H9 (cell line): ENCODE measurements around the gene SDF2L1. TPM values are rescaled to one million over a fixed set of nuclear protein-coding genes. Genes with fewer than 3 reads are reported as not detected.

Experiments used
- DNase-seq: peaks from one replicate; pipeline ENCODE4 v3.0.0-alpha.2; 2017
- H2AFZ ChIP-seq: one replicate; pipeline ENCODE4 v1.6.1; 2013; ENCODE audit warnings: mild to moderate bottlenecking, low read length, control low read depth, moderate library complexity
- H2AK5ac ChIP-seq: 2 replicates; pipeline ENCODE4 v1.6.1; 2013; ENCODE audit warnings: low read length, control low read depth, mixed read lengths; ENCODE audit not compliant: insufficient read length
- H2BK120ac ChIP-seq: one replicate; pipeline ENCODE4 v1.6.1; 2013; ENCODE audit warnings: low read depth, mild to moderate bottlenecking, low read length, control low read depth, inconsistent platforms; ENCODE audit not compliant: poor library complexity, severe bottlenecking
- H2BK12ac ChIP-seq: 2 replicates; pipeline ENCODE4 v1.6.1; 2013; ENCODE audit warnings: low read length, control low read depth, mixed read lengths, low read depth; ENCODE audit not compliant: insufficient read length
- H2BK15ac ChIP-seq: 2 replicates; pipeline ENCODE4 v1.6.1; 2013; ENCODE audit warnings: low read depth, low read length, control low read depth
- H2BK20ac ChIP-seq: one replicate; pipeline ENCODE4 v1.6.1; 2013; ENCODE audit warnings: low read depth, mild to moderate bottlenecking, low read length, control low read depth, inconsistent platforms; ENCODE audit not compliant: poor library complexity, severe bottlenecking
- H2BK5ac ChIP-seq: 2 replicates; pipeline ENCODE4 v1.6.1; 2013; ENCODE audit warnings: low read length, control low read depth, mixed read lengths; ENCODE audit not compliant: insufficient read length
- H3K14ac ChIP-seq: 2 replicates; pipeline ENCODE4 v1.6.1; 2013; ENCODE audit warnings: low read length, control low read depth; ENCODE audit not compliant: insufficient read depth
- H3K18ac ChIP-seq: 2 replicates; pipeline ENCODE4 v1.6.1; 2013; ENCODE audit warnings: low read depth, mild to moderate bottlenecking, mixed read lengths, low read length, control low read depth; ENCODE audit not compliant: insufficient read length
- H3K23ac ChIP-seq: 2 replicates; pipeline ENCODE4 v1.6.1; 2013; ENCODE audit warnings: low read length, control low read depth, mixed read lengths, low read depth; ENCODE audit not compliant: insufficient read length
- H3K23me2 ChIP-seq: 2 replicates; pipeline ENCODE4 v1.6.1; 2013; ENCODE audit warnings: low read depth, mild to moderate bottlenecking, mixed read lengths, low read length, control low read depth; ENCODE audit not compliant: insufficient read length, poor library complexity, severe bottlenecking
- H3K27ac ChIP-seq: 2 replicates; pipeline ENCODE4 v1.5.1; 2013; ENCODE audit warnings: low read length, control low read depth, mixed read lengths, low read depth; ENCODE audit not compliant: insufficient read length
- H3K27me3 ChIP-seq: 2 replicates; pipeline ENCODE4 v1.6.1; 2013; ENCODE audit warnings: low read length, control low read depth, inconsistent platforms; ENCODE audit not compliant: insufficient read depth
- H3K4ac ChIP-seq: 2 replicates; pipeline ENCODE4 v1.6.1; 2013; ENCODE audit warnings: low read depth, mild to moderate bottlenecking, control low read depth, inconsistent platforms, low read length, moderate library complexity
- H3K4me1 ChIP-seq: 2 replicates; pipeline ENCODE4 v1.6.1; 2013; ENCODE audit warnings: low read length, control low read depth, inconsistent platforms; ENCODE audit not compliant: insufficient read depth
- H3K4me2 ChIP-seq: 2 replicates; pipeline ENCODE4 v1.6.1; 2013; ENCODE audit warnings: low read length, control low read depth, mixed read lengths; ENCODE audit not compliant: insufficient read length, insufficient read depth
- H3K56ac ChIP-seq: 2 replicates; pipeline ENCODE4 v1.6.1; 2013; ENCODE audit warnings: low read depth, mild to moderate bottlenecking, mixed read lengths, low read length, control low read depth; ENCODE audit not compliant: insufficient read length
- H3K79me1 ChIP-seq: 2 replicates; pipeline ENCODE4 v1.6.1; 2013; ENCODE audit warnings: low read depth, mild to moderate bottlenecking, moderate library complexity, low read length, control low read depth, inconsistent platforms; ENCODE audit not compliant: insufficient read depth, poor library complexity, severe bottlenecking
- H3K79me2 ChIP-seq: 2 replicates; pipeline ENCODE4 v1.6.1; 2013; ENCODE audit warnings: low read length, control low read depth, inconsistent platforms; ENCODE audit not compliant: insufficient read depth
- H3K9ac ChIP-seq: 2 replicates; pipeline ENCODE4 v1.6.1; 2013; ENCODE audit warnings: low read length, control low read depth, mixed read lengths; ENCODE audit not compliant: insufficient read length; ENCODE audit errors: extremely low read depth
- H3K9me3 ChIP-seq: one replicate; pipeline ENCODE4 v1.6.1; 2013; ENCODE audit warnings: low read depth, low read length, inconsistent platforms; ENCODE audit not compliant: control insufficient read depth
- H3T11ph ChIP-seq: one replicate; pipeline ENCODE4 v1.6.1; 2013; ENCODE audit warnings: mild to moderate bottlenecking, low read length, control low read depth, inconsistent platforms
- H4K20me1 ChIP-seq: one replicate; pipeline ENCODE4 v1.6.1; 2013; ENCODE audit not compliant: control insufficient read depth, insufficient read length, insufficient read depth
- H4K5ac ChIP-seq: 2 replicates; pipeline ENCODE4 v1.6.1; 2013; ENCODE audit warnings: low read depth, mild to moderate bottlenecking, mixed read lengths, low read length, control low read depth; ENCODE audit not compliant: insufficient read length
- H4K8ac ChIP-seq: replicated peaks from 2 replicates; pipeline ENCODE4 v1.6.1; 2013; ENCODE audit warnings: low read length, control low read depth, mixed read lengths, low read depth; ENCODE audit not compliant: insufficient read length
- H4K91ac ChIP-seq: 2 replicates; pipeline ENCODE4 v1.6.1; 2013; ENCODE audit warnings: low read depth, mild to moderate bottlenecking, moderate library complexity, mixed read lengths, low read length, control low read depth; ENCODE audit not compliant: insufficient read length
- H3K27ac Mint-ChIP-seq, 3 experiments: 2 replicates in 2 of 3; 3 replicates in 1 of 3; pipeline ENCODE4 v1.8.0; 2020 to 2021; ENCODE audit warnings: mixed read lengths in 3 of 3, mild to moderate bottlenecking in 1 of 3, moderate library complexity in 1 of 3
- H3K27me3 Mint-ChIP-seq: 2 replicates; pipeline ENCODE4 v1.8.0; 2021; ENCODE audit warnings: low read depth, mild to moderate bottlenecking, moderate library complexity, mixed read lengths
- H3K36me3 Mint-ChIP-seq, 3 experiments: 2 replicates in 2 of 3; 3 replicates in 1 of 3; pipeline ENCODE4 v1.8.0; 2020 to 2021; ENCODE audit warnings: low read depth in 3 of 3, mixed read lengths in 3 of 3; ENCODE audit not compliant: insufficient read depth in 1 of 3
- H3K4me1 Mint-ChIP-seq, 2 experiments: 2 replicates each; pipeline ENCODE4 v1.8.0; 2020; ENCODE audit warnings: mixed read lengths in 2 of 2
- H3K4me3 Mint-ChIP-seq, 2 experiments: 2 replicates in 1 of 2; 3 replicates in 1 of 2; pipeline ENCODE4 v1.8.0; 2020 to 2021; ENCODE audit warnings: mild to moderate bottlenecking in 2 of 2, mixed read lengths in 2 of 2, moderate library complexity in 1 of 2
- H3K9me3 Mint-ChIP-seq, 2 experiments: 2 replicates in 1 of 2; 3 replicates in 1 of 2; pipeline ENCODE4 v1.8.0; 2020; ENCODE audit warnings: mild to moderate bottlenecking in 2 of 2, mixed read lengths in 2 of 2, moderate library complexity in 1 of 2
- CTCF ChIP-seq: fragments of 200-600 bp; sonication (generic); conservative IDR thresholded peaks from 3 replicates; pipeline ENCODE4 v1.8.0; 2021; ENCODE audit warnings: antibody characterized with exemption, mild to moderate bottlenecking
- WGBS: extraction: QIAGEN DNeasy Blood & Tissue Kit; methylation state at CpG from one replicate; pipeline ENCODE4 v1.1.7; 2013; ENCODE audit warnings: missing lambda C conversion rate, low lambda C conversion rate, mixed read lengths; ENCODE audit not compliant: insufficient read length; ENCODE audit errors: extremely low coverage; 5-methylcytosine and 5-hydroxymethylcytosine counted together
- total RNA-seq: library from RNA; stranded (reverse); gene quantifications from 2 replicates; pipeline ENCODE4 v1.2.1, GENCODE V29; 2021

Gene SDF2L1
- total RNA-seq, 1 experiment from 2014 or later, result 36.0 TPM

GRCh38 chr22:21674638-21675245, 32.6 kb downstream of the SDF2L1 start:
- H3K4me2 ChIP-seq, result no peak overlapping the region
- no peaks in the 10 kb centered on the region for H3K79me1 ChIP-seq
- H3K14ac ChIP-seq, result no peak overlapping the region
- Mint-ChIP-seq H3K4me1 (peaks cover 0 to 7% of the 10 kb centered on the region in 2 experiments; a peak in 2 of 4 replicates), H3K9me3 (peaks cover 10 to 13% of the 10 kb centered on the region in 2 experiments; a peak in 4 of 5 replicates), H3K27me3 (no peaks in the 10 kb centered on the region; the same call in 1 of the 2 replicates), H3K27ac (no peak overlapping the region; a peak in 1 of 7 replicates), H3K4me3 (no peak overlapping the region), H3K36me3 (peaks cover 44 to 76% (median 75%) of the 10 kb centered on the region in 3 experiments)
- H2BK120ac ChIP-seq, result no peak overlapping the region
- TF ChIP-seq CTCF, result no peak
- H3K27ac ChIP-seq, result no peak overlapping the region
- H2BK15ac ChIP-seq, result no peak overlapping the region
- no peak overlapping the region for H3K9ac ChIP-seq
- no peak overlapping the region for H3K56ac ChIP-seq
- H2AK5ac ChIP-seq, result no peak overlapping the region
- H2BK12ac ChIP-seq, result no peak overlapping the region
- no peak overlapping the region for H3K23ac ChIP-seq
- no peaks in the 10 kb centered on the region for H3K23me2 ChIP-seq
- WGBS, result no CpG with 5 or more reads among the region's 12 CpGs
- H3T11ph ChIP-seq, result no peak overlapping the region
- no peak overlapping the region for H4K5ac ChIP-seq
- H3K79me2 ChIP-seq, result no peaks in the 10 kb centered on the region
- H4K8ac ChIP-seq, result no peak overlapping the region
- no peak overlapping the region for H2BK20ac ChIP-seq
- no peak overlapping the region for H4K91ac ChIP-seq
- no peak overlapping the region for H3K18ac ChIP-seq
- no peaks in the 10 kb centered on the region for H3K4me1 ChIP-seq
- no peak overlapping the region for H2BK5ac ChIP-seq
- no peak overlapping the region for H2AFZ ChIP-seq
- H4K20me1 ChIP-seq, result no peaks in the 10 kb centered on the region
- H3K27me3 ChIP-seq, result no peaks in the 10 kb centered on the region
- no peak for DNase-seq
- H3K4ac ChIP-seq, result no peak overlapping the region
- H3K9me3 ChIP-seq, result no peaks in the 10 kb centered on the region
